ENCODE measurements around the gene ARHGAP15.
A peak's percentile ranks its signal among the peaks of the same experiment; 100 is the strongest.
"Not testable (repeated sequence)": the region's sequence is repeated elsewhere in the genome, so short reads cannot be mapped to it uniquely, and the experiment has no call there.

The ARHGAP15 gene

DNA sequence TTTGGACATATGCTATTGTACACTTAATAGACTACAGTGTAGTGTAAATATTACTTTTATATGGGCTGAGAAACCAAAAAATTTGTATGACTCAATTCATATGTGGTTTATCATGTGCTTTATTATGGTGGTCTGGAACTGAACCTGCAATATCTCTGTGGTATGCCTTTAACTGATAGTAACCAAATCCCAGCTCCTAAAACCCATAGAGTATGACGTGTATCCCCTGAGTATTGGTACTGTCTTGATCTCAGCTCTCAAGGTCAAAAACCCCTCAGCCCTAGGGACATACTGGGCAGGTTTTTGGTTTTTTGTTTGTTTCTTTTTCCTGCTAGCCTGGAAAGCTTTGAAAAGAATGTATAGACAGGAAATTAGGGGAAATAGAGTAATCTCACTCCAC, 42.2 kb upstream of the ARHGAP15 start:
- DNase-seq, result no peak
- Mint-ChIP-seq H3K4me1 (no peaks in the 10 kb centered on the region), H3K4me3 (no peak overlapping the region), H3K36me3 (ENCODE audit: low read depth) (no peaks in the 10 kb centered on the region), H3K9me3 (no peaks in the 10 kb centered on the region), H3K27me3 (ENCODE audit: low read depth, poor library complexity) (no peaks in the 10 kb centered on the region), H3K27ac (no peak overlapping the region)
- no peak for TF ChIP-seq CTCF (IDR thresholded peaks at IDR 0.05)

GRCh38 chr2:143088388-143088787, 40.8 kb upstream of the ARHGAP15 start:
- Mint-ChIP-seq H3K4me3 (no peak overlapping the region), H3K4me1 (no peaks in the 10 kb centered on the region), H3K27me3 (ENCODE audit: low read depth, poor library complexity) (no peaks in the 10 kb centered on the region), H3K9me3 (no peaks in the 10 kb centered on the region), H3K27ac (no peak overlapping the region), H3K36me3 (ENCODE audit: low read depth) (no peaks in the 10 kb centered on the region)
- DNase-seq, result no peak
- TF ChIP-seq CTCF (IDR thresholded peaks at IDR 0.05), result no peak

DNA sequence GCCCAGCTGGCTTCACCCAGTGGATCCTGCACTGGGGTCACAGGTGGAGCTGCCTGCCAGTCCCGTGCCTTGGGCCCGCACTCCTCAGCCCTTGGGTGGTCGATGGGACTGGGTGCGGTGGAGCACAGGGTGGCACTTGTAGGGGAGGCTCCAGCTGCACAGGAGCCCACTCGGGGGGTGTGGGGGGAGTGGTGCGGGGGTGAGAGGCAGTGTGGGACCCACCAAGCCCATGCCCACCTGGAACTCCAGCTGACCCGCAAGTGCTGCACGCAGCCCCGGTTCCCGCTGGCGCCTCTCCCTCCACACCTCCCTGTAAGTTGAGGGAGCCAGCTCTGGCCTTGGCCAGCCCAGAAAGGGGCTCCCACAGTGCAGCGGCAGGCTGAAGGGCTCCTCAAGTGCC, 39.7 kb upstream of the ARHGAP15 start:
- not testable (repeated sequence) for DNase-seq; H3K4me1 Mint-ChIP-seq; H3K27ac Mint-ChIP-seq; H3K4me3 Mint-ChIP-seq; H3K27me3 Mint-ChIP-seq (ENCODE audit: low read depth, poor library complexity); H3K36me3 Mint-ChIP-seq (ENCODE audit: low read depth); H3K9me3 Mint-ChIP-seq

GRCh38 chr2:143110758-143111428, 18.3 kb upstream of the ARHGAP15 start:
- no peaks in the 10 kb centered on the region for H3K9me3 Mint-ChIP-seq
- DNase-seq, result peak; percentile 65
- H3K27me3 Mint-ChIP-seq (ENCODE audit: low read depth, poor library complexity), result no peaks in the 10 kb centered on the region
- peak; percentile 70 for TF ChIP-seq CTCF (IDR thresholded peaks at IDR 0.05)
- H3K4me3 Mint-ChIP-seq, result no peak overlapping the region
- no peaks in the 10 kb centered on the region for H3K4me1 Mint-ChIP-seq
- H3K36me3 Mint-ChIP-seq (ENCODE audit: low read depth), result no peaks in the 10 kb centered on the region
- no peak overlapping the region for H3K27ac Mint-ChIP-seq

- Mint-ChIP-seq H3K4me1 (no peaks in the 10 kb centered on the region), H3K4me3 (no peak overlapping the region), H3K27me3 (ENCODE audit: low read depth, poor library complexity) (no peaks in the 10 kb centered on the region), H3K27ac (no peak overlapping the region), H3K9me3 (no peaks in the 10 kb centered on the region), H3K36me3 (ENCODE audit: low read depth) (no peaks in the 10 kb centered on the region)
- no peak for TF ChIP-seq CTCF (IDR thresholded peaks at IDR 0.05)
- no peak for DNase-seq
These were observed 12.0 kb upstream of the ARHGAP15 start for GRCh38 chr2:143117225-143117624.

GRCh38 chr2:143121079-143121478, 8.1 kb upstream of the ARHGAP15 start:
- Mint-ChIP-seq H3K4me3 (no peak overlapping the region), H3K36me3 (ENCODE audit: low read depth) (no peaks in the 10 kb centered on the region), H3K9me3 (no peaks in the 10 kb centered on the region), H3K4me1 (no peaks in the 10 kb centered on the region), H3K27ac (no peak overlapping the region), H3K27me3 (ENCODE audit: low read depth, poor library complexity) (peaks cover 3% of the 10 kb centered on the region)
- no peak for TF ChIP-seq CTCF (IDR thresholded peaks at IDR 0.05)
- DNase-seq, result no peak
